Dendritic cell treated with granulocyte-macrophage colony-stimulating factor and Interleukin-4, amounts not matched to agents 40 ng/mL and 50 ng/mL, for 4 days (primary cell): ENCODE data around the gene AUTS2.

Source experiments
- H3K27ac Mint-ChIP-seq: one replicate; pipeline ENCODE4 v1.8.0; 2022; ENCODE audit warnings: mild to moderate bottlenecking, mixed read lengths
- H3K27me3 Mint-ChIP-seq: one replicate; pipeline ENCODE4 v1.8.0; 2022; ENCODE audit warnings: mild to moderate bottlenecking, mixed read lengths
- H3K36me3 Mint-ChIP-seq: one replicate; pipeline ENCODE4 v1.8.0; 2022; ENCODE audit warnings: low read depth, mixed read lengths
- H3K4me1 Mint-ChIP-seq: one replicate; pipeline ENCODE4 v1.8.0; 2022; ENCODE audit warnings: low read depth, mixed read lengths
- H3K4me3 Mint-ChIP-seq: one replicate; pipeline ENCODE4 v1.8.0; 2022; ENCODE audit warnings: mild to moderate bottlenecking, moderate library complexity, mixed read lengths
- H3K9me3 Mint-ChIP-seq: one replicate; pipeline ENCODE4 v1.8.0; 2022; ENCODE audit warnings: mixed read lengths
- intact Hi-C: fragments of 100-400 bp; cut with micrococcal nuclease; formaldehyde crosslinking; loops from one replicate; pipeline ENCODE4 v1.15.0; 2022

AUTS2 gene

DNA sequence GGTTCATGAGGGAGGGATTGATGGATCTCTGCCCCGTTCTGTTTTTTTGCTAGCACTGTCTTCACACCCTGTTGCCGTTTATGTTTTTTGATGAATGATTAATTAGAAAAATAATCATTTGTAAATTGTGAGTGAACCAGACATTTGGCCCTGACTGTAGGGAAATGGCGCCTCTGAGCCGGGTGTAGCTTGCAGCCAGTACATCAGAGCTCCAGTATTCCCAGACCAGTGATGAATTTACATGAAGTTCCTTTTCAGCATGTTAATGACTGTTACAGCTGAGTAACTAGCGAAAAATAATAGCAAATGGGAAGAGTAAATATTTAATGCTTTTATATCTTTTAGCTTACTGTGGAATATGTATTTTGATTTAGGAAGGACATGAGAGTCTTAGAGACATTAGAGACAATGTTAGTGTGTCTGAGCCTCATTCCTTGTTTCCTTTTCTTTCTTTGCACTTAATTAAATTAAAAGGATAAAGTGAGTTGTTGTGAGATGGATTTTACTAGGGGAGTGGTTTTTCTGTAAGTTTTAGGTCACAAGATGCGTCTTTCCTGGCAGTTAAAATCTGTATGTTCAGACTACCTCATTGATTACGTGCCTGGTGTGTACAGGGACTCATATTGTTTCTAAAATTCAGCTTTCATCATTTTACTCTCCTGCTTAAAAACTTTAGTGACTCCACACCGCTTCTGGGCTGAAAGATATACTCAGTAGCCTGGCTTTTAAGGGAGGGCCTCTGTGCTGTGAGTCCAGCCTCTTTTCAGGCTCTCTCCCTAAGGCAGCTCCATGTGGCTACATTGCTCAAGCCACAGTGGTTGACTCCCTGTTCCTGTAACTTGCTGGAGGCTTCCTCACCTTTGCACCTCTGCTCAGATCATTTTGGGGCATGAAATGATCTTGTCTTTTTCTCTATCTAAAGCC is 86.4 kb downstream of the AUTS2 start:
- Mint-ChIP-seq H3K27ac (no peak overlapping the region), H3K4me1 (peaks cover 8% of the 10 kb centered on the region), H3K4me3 (no peak overlapping the region), H3K27me3 (no peaks in the 10 kb centered on the region), H3K36me3 (no peaks in the 10 kb centered on the region), H3K9me3 (no peaks in the 10 kb centered on the region)
- intact Hi-C loops = no loop called here

DNA sequence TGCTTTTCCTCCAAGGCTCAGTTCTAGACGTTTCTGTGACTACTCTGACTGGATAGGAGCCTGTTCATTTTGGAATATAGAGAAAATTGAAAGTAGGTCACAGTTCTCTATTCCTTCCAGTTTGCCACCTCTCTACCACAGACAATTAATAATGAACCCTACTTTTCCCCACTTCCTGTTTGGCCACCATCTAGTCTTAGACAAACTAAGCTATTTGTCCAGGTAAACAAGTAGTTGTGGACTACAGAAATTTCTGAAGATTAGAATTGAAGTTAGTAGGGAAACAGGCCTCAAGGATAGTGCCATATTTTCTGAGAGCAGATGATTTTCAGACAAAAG is 87.0 kb downstream of the AUTS2 start:
- H3K27ac Mint-ChIP-seq = no peak overlapping the region
- H3K36me3 Mint-ChIP-seq = no peaks in the 10 kb centered on the region
- no peak overlapping the region for H3K4me3 Mint-ChIP-seq
- no peaks in the 10 kb centered on the region for H3K27me3 Mint-ChIP-seq
- peaks cover 8% of the 10 kb centered on the region for H3K4me1 Mint-ChIP-seq
- intact Hi-C loops = no loop called here
- H3K9me3 Mint-ChIP-seq = no peaks in the 10 kb centered on the region

DNA sequence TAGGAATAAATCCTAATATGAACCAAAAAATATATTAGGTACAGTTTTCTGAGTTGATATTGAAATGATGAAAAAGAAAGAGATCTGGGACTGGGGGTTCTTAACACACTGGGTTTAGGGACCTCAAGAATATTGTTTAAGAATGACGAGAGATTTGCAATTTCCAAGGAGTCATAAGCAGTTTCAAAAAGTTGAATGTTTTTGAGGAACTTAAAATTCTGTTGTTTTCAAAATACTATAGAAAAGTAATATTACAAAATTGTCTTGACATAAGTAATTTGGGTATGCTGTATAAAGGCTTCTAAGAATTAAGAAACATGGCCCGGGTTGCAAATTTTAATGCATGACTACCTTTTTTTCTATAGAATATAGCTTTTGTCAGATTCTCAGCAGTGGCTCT is 88.1 kb downstream of the AUTS2 start:
- H3K27me3 Mint-ChIP-seq = no peaks in the 10 kb centered on the region
- H3K9me3 Mint-ChIP-seq = no peaks in the 10 kb centered on the region
- intact Hi-C loops = no loop called here
- H3K36me3 Mint-ChIP-seq = no peaks in the 10 kb centered on the region
- no peak overlapping the region for H3K4me3 Mint-ChIP-seq
- H3K27ac Mint-ChIP-seq = no peak overlapping the region
- H3K4me1 Mint-ChIP-seq = peaks cover 8% of the 10 kb centered on the region

DNA sequence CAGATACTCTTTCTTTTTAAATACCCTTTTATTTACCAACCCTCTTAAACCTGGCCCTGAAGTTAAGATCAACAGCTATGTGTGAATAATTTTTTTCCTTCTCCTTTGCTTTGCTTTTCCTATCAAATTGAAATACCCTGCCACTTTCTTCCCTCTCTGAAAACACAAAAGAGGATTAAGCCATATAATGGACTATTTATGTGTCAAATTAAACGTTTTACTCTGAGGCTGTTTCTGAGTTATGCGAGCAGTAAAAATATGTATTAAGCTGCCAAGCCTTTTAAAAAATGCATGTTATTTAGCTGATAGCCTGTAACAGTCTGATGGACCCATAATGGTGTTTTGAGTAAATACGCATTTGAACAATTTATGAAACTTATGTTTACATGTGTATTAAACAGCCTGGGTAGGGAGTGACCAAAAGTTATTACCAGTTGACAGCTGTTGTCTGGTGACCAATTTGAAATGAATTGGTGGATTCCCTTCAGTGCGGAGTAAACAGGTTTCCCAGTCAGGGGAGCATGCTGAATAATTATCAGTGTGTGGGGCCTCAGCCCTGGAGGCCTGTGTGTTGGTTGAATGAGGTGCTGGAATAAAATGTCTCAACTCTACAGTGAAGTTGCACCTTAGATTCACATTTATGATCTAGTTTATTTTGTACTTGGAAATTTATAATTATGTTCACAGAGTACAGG is 89.6 kb downstream of the AUTS2 start:
- H3K4me3 Mint-ChIP-seq = no peak overlapping the region
- no peaks in the 10 kb centered on the region for H3K36me3 Mint-ChIP-seq
- no peaks in the 10 kb centered on the region for H3K9me3 Mint-ChIP-seq
- H3K27me3 Mint-ChIP-seq = no peaks in the 10 kb centered on the region
- H3K27ac Mint-ChIP-seq = no peak overlapping the region
- H3K4me1 Mint-ChIP-seq = peaks cover 8% of the 10 kb centered on the region
- intact Hi-C loops = no loop called here

DNA sequence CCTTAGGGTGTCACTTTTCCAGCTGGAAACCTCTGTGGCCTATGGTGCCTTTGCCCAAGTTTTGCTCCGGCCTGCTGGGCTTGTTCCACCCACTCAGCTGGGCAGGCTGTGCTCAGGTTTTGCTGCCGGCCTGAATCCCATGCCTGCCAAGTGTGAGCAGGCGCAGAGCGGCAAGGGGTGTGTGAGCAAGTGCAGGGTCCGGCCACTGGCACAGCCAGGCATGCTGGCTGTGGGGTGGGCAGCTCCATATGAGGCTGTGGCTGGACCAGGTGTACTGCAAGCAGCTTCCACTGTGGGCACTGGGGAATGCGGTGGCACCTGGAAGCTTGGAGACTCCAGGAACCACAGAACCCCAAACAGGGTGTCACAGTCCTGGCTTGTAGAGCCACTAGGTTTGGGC is 92.1 kb downstream of the AUTS2 start:
- Mint-ChIP-seq H3K9me3 (no peaks in the 10 kb centered on the region), H3K27me3 (no peaks in the 10 kb centered on the region), H3K27ac (no peak overlapping the region), H3K36me3 (no peaks in the 10 kb centered on the region), H3K4me1 (peaks cover under 1% of the 10 kb centered on the region), H3K4me3 (no peak overlapping the region)
- intact Hi-C loops = no loop called here

DNA sequence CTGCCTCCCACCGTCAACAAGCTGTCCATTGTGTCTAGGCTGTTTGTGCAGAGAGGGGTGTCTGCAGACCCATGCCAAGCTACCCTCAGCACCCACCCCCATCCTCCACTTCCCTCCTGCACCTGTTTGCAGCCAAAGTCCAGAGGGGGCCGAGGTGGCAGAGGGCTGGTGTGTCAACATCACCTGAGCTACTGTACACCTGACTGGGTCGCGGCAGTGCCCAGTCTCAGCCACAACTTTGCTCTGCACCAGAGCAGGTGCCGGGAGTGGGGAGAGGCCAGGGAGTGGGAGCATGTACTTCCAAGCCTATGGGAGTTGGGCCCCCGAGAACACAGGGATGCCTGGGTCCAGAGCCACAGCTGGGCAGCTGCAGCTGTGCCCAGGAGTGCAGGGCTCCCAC is 93.1 kb downstream of the AUTS2 start:
- intact Hi-C loops = no loop called here
- no peaks in the 10 kb centered on the region for H3K9me3 Mint-ChIP-seq
- H3K27me3 Mint-ChIP-seq = no peaks in the 10 kb centered on the region
- H3K27ac Mint-ChIP-seq = no peak overlapping the region
- no peak overlapping the region for H3K4me3 Mint-ChIP-seq
- H3K36me3 Mint-ChIP-seq = no peaks in the 10 kb centered on the region
- H3K4me1 Mint-ChIP-seq = peaks cover 6% of the 10 kb centered on the region

DNA sequence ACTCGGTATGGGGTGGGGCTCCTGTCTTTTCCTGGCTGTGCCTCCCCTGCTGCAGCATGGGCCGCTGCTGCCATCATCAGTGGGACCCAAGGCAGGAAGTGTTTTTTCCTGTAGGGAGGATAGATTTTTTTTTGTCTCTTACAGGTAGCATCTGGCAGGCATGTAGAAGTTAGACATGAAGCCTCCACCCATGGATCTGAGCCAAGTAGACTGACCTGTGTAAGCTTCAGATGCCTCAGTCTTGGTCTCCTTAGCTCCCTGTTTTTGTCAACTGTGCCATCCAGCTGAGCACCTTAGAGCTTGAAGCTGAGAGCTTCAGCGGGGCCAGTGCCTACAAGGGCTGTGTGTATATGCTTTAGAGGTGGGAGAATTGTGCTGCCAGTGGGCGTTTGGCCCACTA is 93.5 kb downstream of the AUTS2 start:
- H3K27ac Mint-ChIP-seq = no peak overlapping the region
- intact Hi-C loops = no loop called here
- H3K36me3 Mint-ChIP-seq = no peaks in the 10 kb centered on the region
- H3K4me1 Mint-ChIP-seq = peaks cover 7% of the 10 kb centered on the region
- no peaks in the 10 kb centered on the region for H3K27me3 Mint-ChIP-seq
- no peak overlapping the region for H3K4me3 Mint-ChIP-seq
- H3K9me3 Mint-ChIP-seq = no peaks in the 10 kb centered on the region

DNA sequence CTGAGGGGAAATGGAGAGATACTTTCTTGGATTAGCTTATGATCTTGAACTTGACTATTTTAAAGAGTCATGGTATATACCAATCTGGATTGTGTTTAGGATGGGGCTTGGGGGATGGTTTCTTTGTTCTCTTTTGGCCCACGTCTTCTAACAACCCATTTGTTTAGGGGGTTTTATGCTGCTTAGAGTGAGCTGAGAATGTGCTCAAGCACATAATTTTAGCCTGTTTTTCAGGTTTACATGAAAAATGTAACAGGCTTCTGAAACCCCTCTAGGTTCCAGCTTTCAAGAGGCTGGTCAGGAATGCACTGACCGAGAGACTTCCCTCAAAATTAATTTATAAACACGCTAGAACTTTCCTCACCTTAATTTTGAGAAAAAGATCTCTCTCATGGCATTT is 94.3 kb downstream of the AUTS2 start:
- Mint-ChIP-seq H3K9me3 (no peaks in the 10 kb centered on the region), H3K27me3 (no peaks in the 10 kb centered on the region), H3K36me3 (no peaks in the 10 kb centered on the region), H3K4me3 (no peak overlapping the region), H3K4me1 (peaks cover 7% of the 10 kb centered on the region), H3K27ac (no peak overlapping the region)
- intact Hi-C loops = no loop called here

DNA sequence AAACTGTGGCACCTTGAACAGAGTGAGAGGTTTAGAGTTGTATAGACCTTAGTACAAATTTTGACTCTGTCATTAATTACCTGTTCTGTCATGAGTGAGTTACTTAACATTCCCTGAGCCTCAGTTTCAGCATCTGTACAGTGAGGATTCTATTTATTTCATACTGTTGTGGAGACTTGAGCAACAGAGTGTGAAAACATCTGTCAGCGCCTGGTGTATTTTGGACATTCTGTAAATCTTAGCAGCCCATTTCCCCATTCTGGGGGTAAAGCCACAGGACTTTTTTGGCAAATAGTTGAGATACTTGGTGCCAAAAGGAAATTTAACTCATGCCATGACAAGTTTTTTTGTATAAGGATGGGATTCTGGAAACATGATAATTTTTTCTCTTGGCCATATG is 94.8 kb downstream of the AUTS2 start:
- Mint-ChIP-seq H3K4me3 (no peak overlapping the region), H3K4me1 (peaks cover 7% of the 10 kb centered on the region), H3K9me3 (no peaks in the 10 kb centered on the region), H3K27ac (no peak overlapping the region), H3K36me3 (no peaks in the 10 kb centered on the region), H3K27me3 (no peaks in the 10 kb centered on the region)
- intact Hi-C loops = no loop called here

DNA sequence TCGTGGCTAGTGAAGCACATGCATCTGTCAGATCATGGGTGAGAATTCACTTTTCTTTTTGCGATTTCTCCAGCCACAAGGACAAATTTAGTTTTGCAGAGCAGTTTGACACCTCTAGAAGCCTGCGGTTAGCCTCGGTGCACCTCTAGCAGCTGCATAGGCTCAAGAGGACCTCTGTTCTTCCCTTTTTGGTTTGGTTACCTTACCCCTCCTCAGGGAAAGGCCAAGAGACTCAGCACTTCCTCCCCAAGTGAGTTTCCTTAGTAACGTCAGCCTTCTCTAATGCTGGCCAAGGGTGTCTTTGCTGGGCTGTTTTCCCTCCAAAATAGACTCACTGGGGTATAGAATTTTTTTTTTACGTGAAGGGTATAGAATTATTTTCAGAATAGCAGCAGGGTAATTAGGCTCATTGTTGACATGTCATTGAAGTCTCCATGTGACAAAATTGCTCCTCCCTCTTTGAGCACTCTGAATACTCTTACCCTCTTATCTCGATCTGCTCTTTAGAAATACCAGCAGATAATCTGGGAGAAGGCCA is 97.8 kb downstream of the AUTS2 start:
- Mint-ChIP-seq H3K27me3 (no peaks in the 10 kb centered on the region), H3K9me3 (no peaks in the 10 kb centered on the region), H3K4me3 (no peak overlapping the region), H3K27ac (no peak overlapping the region), H3K4me1 (peaks cover 7% of the 10 kb centered on the region), H3K36me3 (no peaks in the 10 kb centered on the region)
- intact Hi-C loops = no loop called here

DNA sequence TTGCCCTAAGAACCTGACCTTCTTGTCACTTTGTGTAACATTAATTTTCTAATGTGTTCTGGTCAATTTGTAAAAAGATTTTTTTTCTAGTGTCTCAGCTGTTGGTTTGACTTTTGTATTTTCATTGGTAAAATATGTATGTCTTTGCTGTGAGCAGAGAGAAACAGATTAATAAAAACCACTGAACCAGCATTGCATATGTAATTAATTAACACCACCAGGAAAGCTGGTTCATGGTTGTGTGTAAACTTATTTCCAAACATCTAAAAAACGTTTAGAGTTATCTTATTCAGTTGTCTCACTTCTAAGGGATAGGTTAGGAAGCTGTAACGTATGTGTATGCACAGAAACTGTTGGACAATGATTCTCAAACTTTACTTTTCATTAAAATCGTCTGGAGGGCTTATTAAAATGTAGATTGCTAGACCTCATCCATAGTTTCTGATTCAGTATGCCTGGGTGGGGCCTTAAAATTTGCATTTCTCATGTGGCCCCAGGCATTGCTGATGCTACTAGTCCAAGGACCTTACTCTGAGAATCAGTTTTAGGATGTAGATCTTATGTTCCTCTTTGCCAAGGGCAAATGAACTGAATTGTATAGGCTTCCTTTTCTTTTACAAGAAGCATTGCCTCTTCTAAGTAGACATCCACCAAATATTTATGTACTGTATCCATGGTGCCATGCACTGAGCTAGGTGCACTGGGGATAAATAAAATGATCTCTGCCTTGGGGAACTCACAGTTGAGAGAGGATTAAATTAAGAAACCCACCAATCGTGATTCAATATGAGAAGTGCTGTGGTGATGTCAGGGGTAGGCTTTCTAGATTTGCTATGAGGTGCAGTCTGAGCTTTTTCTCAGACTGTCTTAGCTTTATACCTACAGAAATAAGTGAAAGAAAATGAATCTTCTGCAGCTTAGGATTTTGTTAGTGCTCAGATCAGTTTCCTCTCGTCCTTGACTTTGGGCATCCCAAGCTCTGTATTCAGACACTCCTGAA is 98.7 kb downstream of the AUTS2 start:
- Mint-ChIP-seq H3K4me3 (no peak overlapping the region), H3K36me3 (no peaks in the 10 kb centered on the region), H3K4me1 (peaks cover 7% of the 10 kb centered on the region), H3K27me3 (no peaks in the 10 kb centered on the region), H3K27ac (no peak overlapping the region), H3K9me3 (no peaks in the 10 kb centered on the region)
- intact Hi-C loops = no loop called here

DNA sequence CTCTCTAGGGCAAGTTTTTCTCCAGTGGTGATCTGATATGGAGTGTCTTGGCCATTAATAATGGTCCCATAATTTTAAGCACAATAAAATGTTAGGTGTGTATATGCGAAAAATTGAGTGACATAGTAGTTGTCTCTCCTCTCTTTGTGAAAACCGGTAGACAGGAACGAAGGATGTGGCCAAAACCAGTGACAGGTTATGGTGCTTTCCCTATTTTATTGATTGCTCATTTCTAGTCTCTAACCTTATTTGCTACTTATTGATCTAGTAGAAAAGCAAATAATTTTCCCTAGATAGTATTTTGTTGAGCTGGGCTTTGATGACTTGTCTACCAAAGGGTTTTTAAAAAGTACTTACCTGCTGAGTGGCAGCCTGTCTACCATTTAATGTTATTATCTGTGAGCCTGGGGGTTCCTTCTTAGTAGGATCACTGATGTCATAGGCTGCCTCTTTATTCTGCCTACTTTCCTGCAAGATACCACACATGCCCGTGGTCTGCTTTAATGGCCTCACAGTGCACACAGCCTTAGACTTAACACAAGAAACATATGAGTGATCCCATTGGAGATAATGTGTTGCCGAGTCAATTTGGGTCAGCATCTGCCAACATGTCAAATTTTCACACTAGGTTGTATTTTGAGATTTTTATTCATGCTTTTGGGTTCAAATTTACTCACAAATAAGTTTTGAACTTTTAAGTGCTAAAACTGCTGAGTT is 100.0 kb downstream of the AUTS2 start:
- Mint-ChIP-seq H3K27ac (no peak overlapping the region), H3K27me3 (no peaks in the 10 kb centered on the region), H3K9me3 (no peaks in the 10 kb centered on the region), H3K4me1 (peaks cover 7% of the 10 kb centered on the region), H3K36me3 (no peaks in the 10 kb centered on the region), H3K4me3 (no peak overlapping the region)
- intact Hi-C loops = no loop called here

DNA sequence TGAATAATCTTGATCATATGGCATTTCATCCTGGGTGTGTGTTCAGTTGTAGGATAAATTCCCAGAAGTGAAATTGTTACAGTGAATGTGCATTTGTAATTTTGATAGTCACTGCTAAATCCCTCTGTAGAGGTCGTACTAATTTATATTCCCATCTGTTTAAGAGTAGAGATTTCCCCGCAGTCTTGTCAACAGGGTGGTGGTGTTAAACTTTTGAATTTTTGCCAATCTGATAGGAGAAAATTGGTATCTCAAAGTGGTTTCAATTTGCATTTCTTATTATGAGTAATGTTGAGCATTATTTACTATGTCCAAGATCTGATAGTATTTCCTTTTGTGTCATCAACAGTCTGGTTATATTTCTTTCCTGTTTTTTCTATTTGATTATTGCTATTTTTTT is 101.7 kb downstream of the AUTS2 start:
- Mint-ChIP-seq H3K9me3 (no peaks in the 10 kb centered on the region), H3K36me3 (no peaks in the 10 kb centered on the region), H3K27ac (no peak overlapping the region), H3K27me3 (no peaks in the 10 kb centered on the region), H3K4me3 (no peak overlapping the region), H3K4me1 (peaks cover 12% of the 10 kb centered on the region)
- intact Hi-C loops = no loop called here
